H7 (cell line): ENCODE measurements around the gene IGSF6. TPM values are rescaled to one million over a fixed set of nuclear protein-coding genes. Genes with fewer than 3 reads are reported as not detected.
"Not testable (repeated sequence)": the region's sequence is repeated elsewhere in the genome, so short reads cannot be mapped to it uniquely, and the experiment has no call there.

Experiments used
- DNase-seq: peaks from one replicate; pipeline ENCODE4 v3.0.0; 2012
- H3K27me3 ChIP-seq: 2 replicates; pipeline ENCODE4 v1.6.0; 2011; ENCODE audit warnings: mild to moderate bottlenecking, low read length; ENCODE audit not compliant: control insufficient read depth, insufficient read depth
- H3K36me3 ChIP-seq: replicated peaks from 2 replicates; pipeline ENCODE4 v1.5.1; 2011; ENCODE audit warnings: low read length; ENCODE audit not compliant: control insufficient read depth, insufficient read depth
- H3K4me3 ChIP-seq: 2 replicates; pipeline ENCODE4 v1.5.1; 2011; ENCODE audit warnings: low read depth, mild to moderate bottlenecking, control low read depth, low read length, moderate library complexity; ENCODE audit not compliant: insufficient read depth
- total RNA-seq: library from RNA; depleted of rRNA; stranded (reverse); fragments of >200 nt; shearing (Covaris generic); gene quantifications from 2 replicates; pipeline ENCODE4 v1.2.3, GENCODE V29; 2014

The IGSF6 gene
- total RNA-seq, 1 experiment from 2014 or later, result not detected

- no peak for DNase-seq
- Histone ChIP-seq H3K27me3 (no peaks in the 10 kb centered on the region), H3K4me3 (no peak overlapping the region), H3K36me3 (no peaks in the 10 kb centered on the region; the same call in 1 of the 2 replicates)
Observed at GRCh38 chr16:21610766-21611165, 41.6 kb downstream of the IGSF6 start.

GRCh38 chr16:21610006-21610544 is 42.3 kb downstream of the IGSF6 start:
- DNase-seq, result no peak
- Histone ChIP-seq H3K4me3 (no peak overlapping the region), H3K27me3 (no peaks in the 10 kb centered on the region), H3K36me3 (no peaks in the 10 kb centered on the region; the same call in 1 of the 2 replicates)

GRCh38 chr16:21608639-21609328 is 43.6 kb downstream of the IGSF6 start:
- Histone ChIP-seq H3K4me3 (no peak overlapping the region), H3K27me3 (no peaks in the 10 kb centered on the region), H3K36me3 (no peaks in the 10 kb centered on the region; the same call in 1 of the 2 replicates)
- no peak for DNase-seq

- not testable (repeated sequence) for H3K27me3 ChIP-seq, DNase-seq, H3K4me3 ChIP-seq, H3K36me3 ChIP-seq
Observed at GRCh38 chr16:21605848-21606247, 46.6 kb downstream of the IGSF6 start.

GRCh38 chr16:21603928-21604327 is 48.5 kb downstream of the IGSF6 start:
- H3K36me3 ChIP-seq, result no peaks in the 10 kb centered on the region
- DNase-seq, result no peak
- H3K4me3 ChIP-seq, result no peak overlapping the region
- H3K27me3 ChIP-seq, result no peaks in the 10 kb centered on the region

- Histone ChIP-seq H3K36me3 (no peaks in the 10 kb centered on the region), H3K4me3 (no peak overlapping the region), H3K27me3 (no peaks in the 10 kb centered on the region)
- DNase-seq, result no peak
Observed at GRCh38 chr16:21602785-21603184, 49.6 kb downstream of the IGSF6 start.

- Histone ChIP-seq H3K27me3 (no peaks in the 10 kb centered on the region), H3K4me3 (peak overlapping the region; percentile 91), H3K36me3 (no peaks in the 10 kb centered on the region)
- no peak for DNase-seq
Observed at GRCh38 chr16:21600031-21600773, 52.2 kb downstream of the IGSF6 start.

- H3K36me3 ChIP-seq, result no peaks in the 10 kb centered on the region
- H3K27me3 ChIP-seq, result no peaks in the 10 kb centered on the region
- H3K4me3 ChIP-seq, result peak within 1 kb of the TSS; percentile 91
- peak; percentile 97 for DNase-seq
Observed at GRCh38 chr16:21599122-21600030, 53.0 kb downstream of the IGSF6 start, which contains the start of gene METTL9. TSS of gene METTL9 (plus strand) at chr16:21599577. CDS start at chr16:21599734, 157 bp downstream.

GRCh38 chr16:21598701-21599121 is 53.7 kb downstream of the IGSF6 start:
- peak overlapping the region; percentile 91 for H3K4me3 ChIP-seq
- H3K36me3 ChIP-seq, result no peaks in the 10 kb centered on the region
- DNase-seq, result peak; percentile 43
- H3K27me3 ChIP-seq, result no peaks in the 10 kb centered on the region

GRCh38 chr16:21598206-21598605 is 54.2 kb downstream of the IGSF6 start:
- no peaks in the 10 kb centered on the region for H3K27me3 ChIP-seq
- no peak for DNase-seq
- no peak overlapping the region for H3K4me3 ChIP-seq
- H3K36me3 ChIP-seq, result no peaks in the 10 kb centered on the region

- Histone ChIP-seq H3K27me3 (no peaks in the 10 kb centered on the region), H3K36me3 (no peaks in the 10 kb centered on the region), H3K4me3 (no peak overlapping the region)
- no peak for DNase-seq
Observed at GRCh38 chr16:21597561-21598030, 54.8 kb downstream of the IGSF6 start.

- no peaks in the 10 kb centered on the region for H3K27me3 ChIP-seq
Observed at GRCh38 chr16:21593530-21594289, 58.7 kb downstream of the IGSF6 start.

GRCh38 chr16:21592191-21592590 is 60.2 kb downstream of the IGSF6 start:
- H3K4me3 ChIP-seq, result no peak overlapping the region
- H3K36me3 ChIP-seq, result no peaks in the 10 kb centered on the region
- H3K27me3 ChIP-seq, result no peaks in the 10 kb centered on the region
- DNase-seq, result no peak

More at GRCh38 chr16:21593530-21594289, 58.7 kb downstream of the IGSF6 start:
- no peaks in the 10 kb centered on the region for H3K36me3 ChIP-seq
- no peak overlapping the region for H3K4me3 ChIP-seq
- DNase-seq, result no peak
